Neural progenitor cell (in vitro differentiated cells): ENCODE data around the gene MORC4.

ENCODE experiments used
- CTCF ChIP-seq: fragments of 200-600 bp; sonication (generic); IDR thresholded peaks from 2 replicates; pipeline ENCODE4 v1.5.1; 2017; ENCODE audit warnings: antibody characterized with exemption, mild to moderate bottlenecking
- EZH2 ChIP-seq: fragments of 200-600 bp; sonication (generic); IDR thresholded peaks from 2 replicates; pipeline ENCODE4 v1.6.1; 2017; ENCODE audit warnings: antibody characterized with exemption, mild to moderate bottlenecking, moderate library complexity
- EZH2phosphoT487 ChIP-seq: fragments of 200-600 bp; sonication (generic); IDR thresholded peaks from 2 replicates; pipeline ENCODE4 v1.6.1; 2017; ENCODE audit warnings: antibody characterized with exemption

DNA sequence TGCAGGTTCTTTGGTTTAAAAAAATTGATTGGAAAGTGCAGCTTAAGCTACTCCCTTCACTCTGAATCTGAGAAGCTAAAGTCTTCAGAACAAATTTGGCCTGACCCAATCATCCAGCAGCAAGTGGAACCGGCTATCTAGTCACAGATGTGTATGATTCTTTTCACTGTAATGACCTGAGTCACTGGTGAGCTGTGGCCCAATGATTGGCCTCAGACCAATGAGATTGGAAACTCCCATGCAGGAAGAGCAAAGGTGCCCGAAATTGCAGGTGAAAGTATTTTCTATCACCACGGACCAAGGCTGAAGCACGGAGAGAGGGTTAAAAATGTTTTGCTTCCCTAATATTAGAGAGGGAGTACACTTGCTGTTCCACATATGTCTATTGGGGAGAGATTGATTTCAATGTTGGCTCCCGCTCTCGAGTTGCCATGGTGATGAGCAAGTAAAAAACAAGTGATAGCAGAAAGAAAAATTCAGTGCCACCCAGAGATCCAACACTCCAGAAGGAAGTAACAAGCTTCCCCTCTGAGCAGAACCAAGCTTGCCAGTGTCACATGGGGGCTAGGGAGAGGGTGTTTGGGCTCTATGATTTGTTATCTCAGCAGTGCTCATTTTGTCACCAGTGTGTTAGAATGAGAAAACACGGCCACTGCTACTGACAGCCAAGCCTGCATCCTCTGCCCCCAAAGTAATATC is 108.1 kb downstream of the MORC4 start:
- TF ChIP-seq CTCF: no peak
- TF ChIP-seq EZH2: no peak
- no peak for TF ChIP-seq EZH2phosphoT487
